Mucosa of rectum (tissue), 2 donors: ENCODE data around the gene CR2.
A peak's percentile ranks its signal among the peaks of the same experiment; 100 is the strongest.

Experiments
- H3K27ac ChIP-seq, 2 donors: one replicate each; pipeline ENCODE4 v1.7.0; 2013; ENCODE audit warnings: inconsistent platforms in 2 of 2, low read depth in 2 of 2, low read length in 2 of 2
- H3K27me3 ChIP-seq, 2 donors: one replicate each; pipeline ENCODE4 v1.7.0; 2013; ENCODE audit warnings: low read length in 2 of 2; ENCODE audit not compliant: control insufficient read depth in 2 of 2, insufficient read depth in 2 of 2
- H3K36me3 ChIP-seq, 2 donors: one replicate each; pipeline ENCODE4 v1.7.0; 2013; ENCODE audit warnings: low read length in 2 of 2; ENCODE audit not compliant: control insufficient read depth in 2 of 2, insufficient read depth in 2 of 2
- H3K4me1 ChIP-seq, 2 donors: one replicate each; pipeline ENCODE4 v1.7.0; 2013; ENCODE audit warnings: low read length in 2 of 2, mild to moderate bottlenecking in 1 of 2; ENCODE audit not compliant: control insufficient read depth in 2 of 2, insufficient read depth in 2 of 2
- H3K4me3 ChIP-seq, 2 donors: one replicate each; pipeline ENCODE4 v1.7.0; 2013; ENCODE audit warnings: low read length in 2 of 2
- H3K9ac ChIP-seq, 2 donors: one replicate each; pipeline ENCODE4 v1.7.0; 2013; ENCODE audit warnings: low read length in 2 of 2, low read depth in 1 of 2, mild to moderate bottlenecking in 1 of 2
- H3K9me3 ChIP-seq, 2 donors: one replicate each; pipeline ENCODE4 v1.7.0; 2013; ENCODE audit warnings: low read length in 2 of 2; ENCODE audit not compliant: control insufficient read depth in 2 of 2
- donor health status: healthy.
- donor health status: Normal muscosa, but diverticular disease.

The CR2 gene

DNA sequence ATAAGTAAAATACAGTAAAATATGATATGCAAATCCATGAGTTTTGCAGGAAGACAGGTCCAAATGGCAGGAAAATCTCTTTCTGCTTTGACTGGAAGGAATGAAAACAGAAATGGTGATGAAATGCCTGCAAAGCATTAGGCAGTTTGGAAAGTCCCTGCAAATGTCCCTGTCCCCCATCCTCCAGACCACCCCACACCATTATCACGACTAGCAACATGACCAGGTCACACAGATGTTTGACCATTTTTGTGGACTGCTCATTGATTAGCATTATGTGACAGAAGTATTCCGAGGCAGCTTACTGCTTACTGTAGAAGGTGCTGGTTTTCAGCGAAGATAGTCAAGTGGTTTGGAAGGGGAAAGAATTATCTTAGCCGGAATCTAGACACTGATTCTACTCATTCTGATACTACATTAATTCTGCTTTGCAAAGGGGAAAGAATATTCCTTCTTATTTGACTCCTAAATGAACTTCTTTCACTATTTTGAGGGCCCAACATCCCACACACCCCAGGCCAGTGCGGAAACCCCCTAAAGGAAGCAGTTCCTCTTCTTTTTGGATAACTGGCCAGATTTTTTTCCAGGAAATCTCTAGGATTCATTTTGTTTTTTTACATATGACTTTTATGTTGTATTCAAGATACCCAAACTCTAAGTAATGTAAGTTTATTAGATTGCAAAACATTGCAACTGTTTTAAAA, 9.5 kb upstream of the CR2 start:
- Histone ChIP-seq H3K9ac (no peak overlapping the region), H3K4me3 (no peak overlapping the region), H3K36me3 (no peaks in the 10 kb centered on the region), H3K27ac (no peak overlapping the region), H3K4me1 (no peaks in the 10 kb centered on the region), H3K9me3 (no peaks in the 10 kb centered on the region), H3K27me3 (peaks cover 3% of the 10 kb centered on the region in 2 donors)

DNA sequence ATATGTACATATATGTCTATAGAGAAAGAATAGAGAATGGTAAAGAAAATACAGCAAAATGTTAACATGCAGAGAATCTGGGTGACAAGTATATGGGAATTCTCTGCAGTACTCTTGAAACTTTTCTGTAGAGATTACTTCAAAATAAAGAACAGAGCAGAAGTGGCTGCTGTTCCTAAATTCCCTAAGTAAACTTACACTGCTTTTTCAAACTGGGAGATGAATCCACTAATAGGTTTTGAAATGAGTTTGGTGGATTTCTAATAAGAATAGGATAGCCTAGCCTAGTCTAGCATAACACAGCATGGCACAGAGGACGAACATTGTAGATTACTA, 450 bp upstream of the CR2 start:
- H3K9ac ChIP-seq = no peak overlapping the region
- no peak overlapping the region for H3K27ac ChIP-seq
- peaks cover 9 to 12% of the 10 kb centered on the region in 2 donors for H3K4me1 ChIP-seq
- H3K4me3 ChIP-seq = peak overlapping the region in 1 of 2 donors; percentile 69
- H3K36me3 ChIP-seq = no peaks in the 10 kb centered on the region
- no peaks in the 10 kb centered on the region for H3K9me3 ChIP-seq
- H3K27me3 ChIP-seq = peaks cover 21 to 42% of the 10 kb centered on the region in 2 donors

DNA sequence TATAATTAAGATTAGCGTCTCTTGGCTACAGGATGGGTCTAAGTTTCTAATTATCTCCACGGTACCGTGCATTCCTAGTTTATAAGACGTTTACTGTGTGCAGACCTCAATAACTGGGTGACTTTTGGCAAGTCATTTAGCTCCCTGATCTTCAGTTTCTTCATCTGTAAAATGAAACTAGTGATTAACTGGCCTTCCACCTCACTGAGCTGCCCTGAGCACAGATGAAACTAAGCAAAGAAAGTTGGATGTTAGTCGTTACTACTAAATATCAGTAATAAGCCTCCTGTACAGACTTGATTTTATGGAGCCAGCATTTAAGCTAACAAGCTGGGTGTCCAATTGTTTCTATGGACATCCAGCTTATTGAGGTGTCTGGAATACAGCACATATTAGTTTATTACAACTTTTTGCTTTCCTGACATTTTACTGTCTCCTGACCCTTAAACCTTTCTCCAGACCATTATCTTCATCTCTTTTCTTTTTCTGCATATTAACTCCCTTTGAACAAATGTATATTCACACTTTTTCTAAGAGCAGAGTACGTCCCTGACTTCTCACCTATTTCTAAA, 1.1 kb downstream of the CR2 start:
- Histone ChIP-seq H3K9me3 (no peaks in the 10 kb centered on the region), H3K36me3 (no peaks in the 10 kb centered on the region), H3K4me1 (peaks cover 9 to 12% of the 10 kb centered on the region in 2 donors), H3K4me3 (peak overlapping the region; percentile 59 to 69), H3K9ac (no peak overlapping the region), H3K27ac (no peak overlapping the region), H3K27me3 (peaks cover 18 to 35% of the 10 kb centered on the region in 2 donors)

DNA sequence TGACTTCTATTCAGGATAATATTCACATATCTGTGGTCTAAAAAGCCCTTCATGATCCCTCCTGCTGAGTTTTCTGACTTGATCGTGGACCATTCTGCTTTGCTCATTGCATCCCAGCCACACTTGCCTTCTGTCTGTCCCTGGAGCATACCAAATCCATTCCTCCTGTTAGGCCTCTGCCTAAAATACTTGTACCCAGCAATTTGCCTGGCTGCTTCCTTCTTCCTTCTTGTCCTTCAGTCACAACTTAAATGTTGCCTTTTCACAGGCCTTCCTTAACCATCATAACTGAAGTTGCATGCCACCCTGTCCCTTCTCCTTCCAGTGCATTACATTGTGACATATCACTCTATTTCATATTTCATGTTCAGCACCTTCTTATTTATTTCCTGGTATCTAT, 4.3 kb downstream of the CR2 start:
- Histone ChIP-seq H3K9me3 (no peaks in the 10 kb centered on the region), H3K27me3 (peaks cover 11 to 24% of the 10 kb centered on the region in 2 donors), H3K4me3 (no peak overlapping the region), H3K27ac (no peak overlapping the region), H3K9ac (no peak overlapping the region), H3K4me1 (peaks cover 9 to 12% of the 10 kb centered on the region in 2 donors), H3K36me3 (no peaks in the 10 kb centered on the region)

DNA sequence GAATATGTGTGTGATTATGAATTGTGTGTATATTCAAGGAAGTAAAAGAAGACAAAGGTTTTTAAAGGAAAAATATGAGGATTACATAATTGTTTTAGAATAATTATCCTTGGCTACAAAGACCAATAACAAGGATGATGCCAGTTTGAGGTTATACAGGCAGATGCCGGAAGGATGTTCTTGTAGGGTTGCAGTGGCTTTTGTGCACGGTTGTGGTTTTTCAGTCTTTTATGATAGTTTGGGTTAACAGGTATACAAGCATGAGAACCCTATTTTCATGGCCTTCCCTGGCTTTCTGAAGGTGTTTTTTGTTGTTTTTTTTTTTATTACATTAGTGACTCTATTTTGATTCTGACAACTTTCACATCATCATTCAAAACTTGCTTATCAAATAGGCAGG, 4.9 kb downstream of the CR2 start:
- Histone ChIP-seq H3K4me3 (no peak overlapping the region), H3K27me3 (peaks cover 11 to 20% of the 10 kb centered on the region in 2 donors), H3K27ac (no peak overlapping the region), H3K9me3 (no peaks in the 10 kb centered on the region), H3K9ac (no peak overlapping the region), H3K4me1 (peaks cover 8 to 10% of the 10 kb centered on the region in 2 donors), H3K36me3 (no peaks in the 10 kb centered on the region)

DNA sequence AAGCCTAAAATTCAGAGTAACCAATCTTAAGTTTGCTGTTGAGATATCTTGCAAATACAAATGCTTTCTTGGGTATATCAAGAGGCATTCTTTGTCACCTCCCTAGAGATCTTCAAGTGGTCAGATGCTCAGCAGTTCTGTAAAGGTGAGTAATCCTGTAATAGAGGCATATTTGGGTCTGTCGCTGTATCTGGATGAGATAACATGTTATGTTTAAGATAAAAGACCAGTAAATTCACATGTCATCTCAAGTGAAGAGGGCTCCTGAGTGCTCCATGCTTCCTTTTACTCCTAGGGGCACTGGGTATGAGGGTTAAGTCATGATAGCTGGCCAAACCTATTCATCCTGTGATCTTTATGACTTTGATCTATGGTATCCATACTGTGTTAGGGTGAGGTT, 7.5 kb downstream of the CR2 start:
- H3K36me3 ChIP-seq = no peaks in the 10 kb centered on the region
- no peaks in the 10 kb centered on the region for H3K27me3 ChIP-seq
- H3K4me1 ChIP-seq = no peaks in the 10 kb centered on the region
- no peaks in the 10 kb centered on the region for H3K9me3 ChIP-seq
- no peak overlapping the region for H3K27ac ChIP-seq
- H3K9ac ChIP-seq = no peak overlapping the region
- H3K4me3 ChIP-seq = no peak overlapping the region

DNA sequence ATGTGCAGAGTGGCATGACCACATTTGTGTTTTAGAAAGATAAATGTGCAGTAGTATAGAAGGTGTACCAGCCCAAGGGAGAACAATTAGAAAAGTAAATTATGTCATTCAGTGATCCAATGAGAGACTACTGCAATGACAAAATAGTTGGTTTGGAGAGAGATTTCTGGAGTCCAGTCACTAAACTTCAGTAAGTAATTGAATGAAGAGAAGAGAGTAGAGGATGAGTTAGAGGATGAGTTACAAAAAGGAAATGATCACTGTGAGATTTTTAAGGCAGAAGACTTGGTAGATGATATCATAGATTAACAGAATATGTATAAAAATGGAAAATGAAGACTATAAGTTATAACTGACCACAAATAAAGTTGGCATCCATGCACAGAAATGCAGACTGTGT, 8.4 kb downstream of the CR2 start:
- H3K9ac ChIP-seq = no peak overlapping the region
- H3K4me1 ChIP-seq = no peaks in the 10 kb centered on the region
- H3K27me3 ChIP-seq = no peaks in the 10 kb centered on the region

DNA sequence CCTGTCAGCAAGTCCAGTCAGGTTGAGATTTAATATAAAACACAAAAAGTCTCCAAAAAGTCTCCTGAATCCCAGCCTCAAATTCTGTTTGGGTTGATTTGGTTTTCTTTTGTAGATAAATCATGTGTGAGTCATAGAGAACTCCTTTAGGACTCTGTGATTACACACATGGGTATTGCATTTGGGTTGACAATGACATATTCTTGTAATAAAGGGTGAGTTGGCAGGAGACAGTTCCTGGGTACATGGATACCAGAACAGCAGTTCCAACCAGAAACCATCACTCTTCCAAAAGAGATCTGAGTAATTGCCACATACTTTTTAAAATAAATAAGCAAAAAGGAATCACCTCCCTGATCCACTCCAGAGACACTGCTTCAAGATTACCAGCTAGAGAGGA, 8.9 kb downstream of the CR2 start:
- no peaks in the 10 kb centered on the region for H3K4me1 ChIP-seq
- no peak overlapping the region for H3K27ac ChIP-seq
- H3K9me3 ChIP-seq = no peaks in the 10 kb centered on the region
- no peaks in the 10 kb centered on the region for H3K36me3 ChIP-seq
- H3K27me3 ChIP-seq = no peaks in the 10 kb centered on the region
- H3K4me3 ChIP-seq = no peak overlapping the region
- H3K9ac ChIP-seq = no peak overlapping the region

More for the DNA sequence above, 8.4 kb downstream of the CR2 start:
- no peaks in the 10 kb centered on the region for H3K36me3 ChIP-seq
- H3K9me3 ChIP-seq = no peaks in the 10 kb centered on the region
- no peak overlapping the region for H3K4me3 ChIP-seq
- no peak overlapping the region for H3K27ac ChIP-seq

DNA sequence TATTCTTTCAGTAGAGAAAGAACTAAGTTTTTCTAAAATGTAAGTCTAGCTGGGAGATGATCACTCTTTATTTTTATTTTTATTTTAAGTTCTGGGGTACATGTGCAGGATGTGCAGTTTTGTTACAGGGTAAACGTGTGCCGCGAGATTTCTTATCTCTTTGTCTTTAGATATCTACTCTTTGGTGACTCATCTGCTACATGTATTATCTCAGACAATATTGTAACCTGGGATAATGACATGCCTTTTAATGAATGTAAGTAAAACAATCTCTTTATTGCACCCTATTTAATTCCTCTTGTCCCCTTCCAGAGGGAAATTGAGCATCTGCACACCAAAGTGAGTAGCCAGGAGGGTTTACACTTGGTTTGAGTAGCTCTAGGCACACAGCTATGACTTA, 9.4 kb downstream of the CR2 start:
- H3K9me3 ChIP-seq = no peaks in the 10 kb centered on the region
- no peak overlapping the region for H3K4me3 ChIP-seq
- no peaks in the 10 kb centered on the region for H3K36me3 ChIP-seq
- no peaks in the 10 kb centered on the region for H3K27me3 ChIP-seq
- no peak overlapping the region for H3K27ac ChIP-seq
- H3K4me1 ChIP-seq = no peaks in the 10 kb centered on the region
- H3K9ac ChIP-seq = no peak overlapping the region

DNA sequence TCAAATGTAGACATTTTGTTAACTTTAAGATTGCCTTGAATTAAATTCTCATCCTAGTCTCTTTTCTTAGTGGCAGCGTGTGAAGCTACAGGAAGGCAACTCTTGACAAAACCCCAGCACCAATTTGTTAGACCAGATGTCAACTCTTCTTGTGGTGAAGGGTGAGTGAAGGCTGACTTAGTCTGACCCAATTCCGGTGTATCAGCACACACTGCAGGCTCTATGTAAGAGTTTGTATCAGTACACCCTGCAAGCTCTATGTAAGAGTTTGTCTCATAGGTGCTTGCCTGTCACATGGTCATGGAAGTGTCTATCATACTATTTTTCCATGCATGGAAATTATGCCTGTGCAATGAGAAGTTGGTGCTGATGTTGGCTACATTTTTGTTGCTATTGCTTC, 16.8 kb downstream of the CR2 start:
- Histone ChIP-seq H3K9me3 (no peaks in the 10 kb centered on the region), H3K4me1 (no peaks in the 10 kb centered on the region), H3K27me3 (peaks cover 0 to 2% of the 10 kb centered on the region in 2 donors), H3K36me3 (no peaks in the 10 kb centered on the region), H3K9ac (no peak overlapping the region), H3K4me3 (no peak overlapping the region), H3K27ac (no peak overlapping the region)
